ENCODE data around the gene CDHR2. TPM values are rescaled to one million over a fixed set of nuclear protein-coding genes. Genes with fewer than 3 reads are reported as not detected.

The CDHR2 gene
- total RNA-seq, 1 experiment from 2014 or later = 1.2 TPM

DNA sequence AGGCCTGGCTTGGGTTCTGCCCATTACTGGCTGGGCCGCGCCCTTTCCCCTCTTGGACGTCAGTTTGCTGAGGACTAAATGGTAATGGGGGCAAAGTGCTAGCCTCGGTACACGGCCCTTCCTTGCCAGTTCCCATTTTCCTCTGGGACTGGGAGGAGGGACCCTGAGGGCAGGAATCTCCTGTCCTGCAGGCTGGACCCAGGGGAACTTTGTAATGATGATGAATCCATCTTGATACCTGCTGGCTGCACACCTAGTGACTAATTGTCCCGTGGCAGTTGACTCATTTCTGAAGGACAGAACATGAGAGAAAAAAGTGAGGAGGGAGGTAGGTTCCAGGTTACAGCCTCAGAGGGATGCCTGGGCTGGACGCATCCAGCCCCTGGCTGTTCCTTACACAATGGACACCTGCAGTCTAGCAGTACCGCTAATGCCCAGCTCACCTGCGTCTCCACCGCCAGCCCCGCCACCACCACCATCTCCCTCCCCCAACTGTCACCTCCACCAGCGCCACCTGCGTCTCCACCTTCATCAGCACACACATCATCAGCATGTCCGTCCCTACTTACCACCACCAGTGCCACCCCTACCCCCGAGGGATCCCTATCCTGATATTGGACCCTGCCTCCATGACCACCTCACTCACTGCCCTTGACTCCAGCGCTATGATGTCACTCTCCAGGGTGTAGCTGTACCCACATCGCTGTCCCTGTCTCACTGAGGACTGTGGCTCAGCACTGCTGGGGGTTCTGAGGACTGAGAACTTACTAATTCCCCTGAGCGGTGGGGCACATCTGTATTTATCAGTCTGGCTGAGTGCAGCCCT lies 4.3 kb downstream of the CDHR2 start:
- in situ Hi-C loops (cut with HindIII; ENCODE audit: low pct_unique_long_range_greater_than_20kb, low sequenced_read_pairs) = no loop called here
- peak; percentile 86 for DNase-seq (ENCODE audit: low read depth)

DNA sequence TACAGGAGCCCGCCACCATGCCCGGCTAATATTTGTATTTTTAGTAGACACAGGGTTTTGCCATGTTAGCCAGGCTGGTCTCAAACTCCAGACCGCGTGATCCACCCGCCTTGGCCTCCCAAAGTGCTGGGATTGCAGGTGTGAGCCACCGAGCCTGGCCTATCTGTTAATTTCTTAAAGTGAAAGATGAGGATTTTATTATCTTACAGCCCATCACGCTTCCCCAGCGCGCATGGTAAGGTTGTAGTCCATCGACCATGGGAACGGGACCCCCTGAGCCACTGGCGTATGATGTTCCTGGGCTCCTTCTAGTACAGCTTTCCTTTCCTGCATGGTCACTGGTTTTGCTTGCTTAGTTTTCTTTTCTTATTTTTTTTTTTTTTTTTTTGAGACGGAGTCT lies 8.7 kb downstream of the CDHR2 start:
- no peak for DNase-seq (ENCODE audit: low read depth)
- in situ Hi-C loops (cut with HindIII; ENCODE audit: low pct_unique_long_range_greater_than_20kb, low sequenced_read_pairs) = no loop called here

DNA sequence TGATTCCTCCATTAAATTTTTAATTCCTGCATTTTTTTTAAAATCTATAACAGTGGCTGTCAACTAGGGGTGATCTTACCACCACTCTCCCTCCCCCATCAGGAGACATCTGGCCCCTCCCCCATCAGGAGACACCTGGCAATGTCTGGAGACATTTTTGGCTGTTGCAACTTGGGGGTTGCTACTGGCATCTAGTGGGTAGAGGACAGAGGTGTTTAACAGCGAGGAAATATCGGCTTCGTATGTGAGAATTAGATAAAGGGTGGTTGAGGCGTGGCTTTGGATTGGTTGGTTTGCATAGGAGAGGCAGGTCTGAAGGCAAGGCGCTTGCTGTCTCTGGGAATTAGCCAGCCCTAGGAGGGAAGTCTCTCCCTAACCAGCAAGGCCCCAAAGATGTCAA lies 10.5 kb downstream of the CDHR2 start:
- in situ Hi-C loops (cut with HindIII; ENCODE audit: low pct_unique_long_range_greater_than_20kb, low sequenced_read_pairs) = no loop called here
- DNase-seq (ENCODE audit: low read depth) = no peak

DNA sequence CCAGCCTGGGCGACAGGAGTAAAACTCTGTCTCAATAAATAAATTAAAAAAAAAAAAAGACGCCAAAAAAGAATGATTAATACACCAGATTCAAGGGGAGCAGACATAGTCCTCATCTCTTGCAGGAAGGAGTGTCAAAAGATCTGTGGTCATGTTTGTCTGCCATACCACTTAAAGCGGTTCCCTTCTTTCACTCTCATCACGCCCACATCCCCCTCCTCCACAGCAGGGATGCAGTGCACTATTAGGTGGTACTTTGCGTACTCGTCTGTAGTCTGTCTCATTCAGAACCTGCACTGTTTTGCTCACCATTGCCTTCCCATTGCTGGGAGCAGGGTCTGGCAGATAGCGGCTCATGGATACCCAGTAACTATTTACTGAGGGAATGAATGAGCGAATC lies 11.2 kb downstream of the CDHR2 start:
- no peak for DNase-seq (ENCODE audit: low read depth)
- in situ Hi-C loops (cut with HindIII; ENCODE audit: low pct_unique_long_range_greater_than_20kb, low sequenced_read_pairs) = no loop called here

DNA sequence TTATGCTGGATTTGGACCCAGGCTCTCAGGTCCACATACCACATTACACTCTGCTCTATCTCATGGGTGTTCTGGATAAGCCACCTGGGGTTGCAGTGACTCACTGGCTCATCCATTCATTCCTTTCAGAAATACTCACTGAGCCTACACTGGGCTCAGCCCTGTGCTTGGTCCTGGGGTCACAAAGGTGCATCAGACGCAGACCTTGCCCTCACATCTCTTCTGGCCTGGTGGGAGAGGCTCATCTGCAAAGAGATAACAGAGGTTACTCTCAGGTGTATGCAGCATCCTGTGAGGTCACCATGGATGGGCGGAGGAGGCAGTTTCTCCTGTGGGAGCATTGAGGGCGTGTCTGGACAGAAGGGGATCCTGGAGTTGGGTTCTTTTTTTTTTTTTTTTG lies 12.1 kb downstream of the CDHR2 start:
- no peak for DNase-seq (ENCODE audit: low read depth)
- in situ Hi-C loops (cut with HindIII; ENCODE audit: low pct_unique_long_range_greater_than_20kb, low sequenced_read_pairs) = no loop called here

DNA sequence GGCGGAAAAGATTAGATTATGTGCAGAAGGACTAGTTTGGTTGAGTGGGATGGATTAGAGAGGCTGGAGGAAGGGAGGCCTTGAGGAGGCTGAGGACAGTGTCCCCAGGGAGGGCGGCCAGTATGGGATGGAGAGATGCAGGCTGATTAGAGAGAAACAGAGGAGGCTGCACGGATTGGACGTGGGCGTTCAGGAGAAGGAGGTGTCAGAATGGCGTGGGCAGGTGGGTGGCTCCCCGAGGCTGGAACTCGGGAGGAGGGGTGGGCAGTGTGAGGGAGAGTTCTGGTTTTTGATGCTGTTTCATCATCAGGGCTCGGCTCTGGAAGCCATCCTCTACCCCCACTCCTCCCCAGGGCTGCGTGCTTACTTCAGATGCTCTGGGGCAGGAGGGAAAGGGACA lies 13.0 kb downstream of the CDHR2 start:
- in situ Hi-C loops (cut with HindIII; ENCODE audit: low pct_unique_long_range_greater_than_20kb, low sequenced_read_pairs) = no loop called here
- no peak for DNase-seq (ENCODE audit: low read depth)

DNA sequence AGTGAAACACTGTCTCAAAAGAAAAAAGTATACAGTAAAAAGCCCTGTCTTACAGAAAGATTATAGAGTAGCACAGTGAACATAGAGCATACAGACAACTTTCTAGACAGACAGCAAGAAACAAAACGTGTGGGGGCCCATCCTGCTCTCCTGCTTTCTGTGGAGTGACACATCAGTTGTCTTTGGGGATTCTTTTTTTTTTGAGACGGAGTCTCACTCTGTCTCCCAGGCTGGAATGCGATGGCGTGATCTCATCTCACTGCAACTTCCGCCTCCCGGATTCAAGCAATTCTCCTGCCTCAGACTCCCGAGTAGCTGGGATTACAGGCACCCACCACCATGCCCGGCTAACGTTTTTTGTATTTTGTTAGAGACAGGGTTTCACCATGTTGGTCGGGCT lies 14.9 kb downstream of the CDHR2 start:
- in situ Hi-C loops (cut with HindIII; ENCODE audit: low pct_unique_long_range_greater_than_20kb, low sequenced_read_pairs) = no loop called here
- no peak for DNase-seq (ENCODE audit: low read depth)

DNA sequence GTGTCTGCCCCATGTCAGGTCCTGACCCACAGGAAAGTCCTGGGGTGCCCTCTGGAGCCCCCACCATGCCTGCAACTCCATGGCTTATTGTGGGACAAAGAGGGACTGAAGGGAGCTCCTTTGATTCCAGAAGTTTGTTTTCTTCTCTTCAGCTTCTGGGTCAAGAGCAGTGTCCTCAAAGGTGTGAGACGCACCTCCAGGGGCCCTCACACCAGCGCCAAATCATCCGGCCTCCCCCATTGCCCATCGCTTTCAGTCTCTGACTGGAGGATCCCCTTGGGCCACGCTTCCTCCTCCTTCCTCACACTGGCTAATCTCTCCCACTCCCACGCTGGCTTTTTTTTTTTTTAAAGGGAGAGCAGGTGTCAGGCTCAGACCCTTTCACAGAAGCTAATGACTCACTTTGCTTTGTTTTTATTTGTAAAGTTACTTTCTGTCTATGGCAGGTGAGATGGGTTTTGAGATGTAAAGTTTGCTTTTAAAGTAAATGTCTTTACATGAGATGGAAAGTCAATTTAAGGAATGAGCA lies 16.7 kb downstream of the CDHR2 start:
- in situ Hi-C loops (cut with HindIII; ENCODE audit: low pct_unique_long_range_greater_than_20kb, low sequenced_read_pairs) = no loop called here

DNA sequence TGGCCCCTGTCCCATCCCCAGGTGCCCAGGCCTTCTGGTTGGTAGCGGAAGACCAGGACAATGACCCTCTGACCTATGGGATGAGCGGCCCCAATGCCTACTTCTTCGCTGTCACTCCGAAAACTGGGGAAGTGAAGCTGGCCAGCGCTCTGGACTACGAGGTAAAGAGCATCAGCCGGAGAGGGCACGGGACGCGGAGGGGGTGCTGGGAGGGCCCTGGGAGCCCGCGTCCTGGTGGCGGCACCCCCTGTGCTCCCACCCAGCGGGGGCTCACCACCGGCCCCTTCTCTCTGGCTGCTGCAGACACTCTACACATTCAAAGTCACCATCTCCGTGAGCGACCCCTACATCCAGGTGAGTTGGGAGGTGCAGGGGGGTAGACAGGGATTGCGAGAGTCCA lies 19.5 kb downstream of the CDHR2 start:
- no peak for DNase-seq (ENCODE audit: low read depth)
- in situ Hi-C loops (cut with HindIII; ENCODE audit: low pct_unique_long_range_greater_than_20kb, low sequenced_read_pairs) = no loop called here

More for the DNA sequence above, 16.7 kb downstream of the CDHR2 start:
- DNase-seq (ENCODE audit: low read depth) = no peak

DNA sequence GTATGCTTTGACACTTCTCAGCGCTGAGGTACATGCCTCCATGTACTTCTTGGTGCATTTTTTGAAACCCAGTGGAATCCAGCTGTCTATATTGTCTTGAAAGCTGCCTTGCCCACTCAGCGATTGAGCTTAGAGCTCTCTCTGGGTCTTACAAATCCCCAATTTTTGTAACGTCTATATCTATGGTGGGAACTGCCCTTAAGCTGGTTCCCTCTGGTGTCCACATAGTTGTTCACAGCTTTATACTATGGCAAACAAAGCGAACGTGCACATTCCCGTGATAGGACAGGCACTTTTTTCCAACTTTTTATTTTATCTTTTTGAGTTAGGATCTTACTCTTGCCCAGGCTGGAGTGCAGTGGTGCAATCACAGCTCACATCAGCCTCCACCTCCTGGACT lies 20.9 kb downstream of the CDHR2 start:
- DNase-seq (ENCODE audit: low read depth) = no peak
- in situ Hi-C loops (cut with HindIII; ENCODE audit: low pct_unique_long_range_greater_than_20kb, low sequenced_read_pairs) = no loop called here

DNA sequence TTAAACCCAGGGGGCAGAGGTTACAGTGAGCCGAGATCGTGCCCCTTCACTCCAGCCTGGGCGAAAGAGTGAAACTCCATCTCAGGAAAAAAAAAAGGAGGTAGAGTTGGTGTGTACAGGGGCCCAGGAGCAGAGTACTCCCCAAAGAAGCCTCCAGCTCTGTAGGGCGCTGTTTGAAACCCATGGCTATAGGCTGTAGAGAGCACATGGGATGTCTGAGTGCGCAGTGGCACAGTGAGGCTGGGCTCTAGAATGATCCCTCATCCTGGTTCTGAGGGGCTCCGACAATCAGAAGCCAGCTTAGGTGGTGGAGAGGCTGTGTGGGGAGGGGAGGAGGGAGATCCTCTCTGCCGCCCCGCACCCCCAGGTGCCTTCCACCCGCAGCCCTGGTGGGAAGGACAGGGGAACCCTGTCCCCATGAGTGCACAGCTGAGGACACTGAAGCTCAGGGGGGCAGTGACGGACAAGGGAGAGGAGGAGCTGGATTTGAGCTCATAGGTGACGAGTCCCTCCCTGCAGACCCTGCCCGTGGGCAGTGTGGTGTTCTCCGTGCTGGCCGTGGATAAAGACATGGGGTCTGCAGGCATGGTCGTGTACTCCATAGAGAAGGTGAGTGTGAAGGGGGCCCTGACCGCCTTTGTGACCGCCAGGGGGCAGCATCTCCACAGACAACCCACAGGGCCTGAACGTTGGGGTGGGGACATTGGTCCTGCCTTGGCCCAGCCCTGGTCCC lies 24.6 kb downstream of the CDHR2 start:
- in situ Hi-C loops (cut with HindIII; ENCODE audit: low pct_unique_long_range_greater_than_20kb, low sequenced_read_pairs) = no loop called here
- DNase-seq (ENCODE audit: low read depth) = peak; percentile 43

DNA sequence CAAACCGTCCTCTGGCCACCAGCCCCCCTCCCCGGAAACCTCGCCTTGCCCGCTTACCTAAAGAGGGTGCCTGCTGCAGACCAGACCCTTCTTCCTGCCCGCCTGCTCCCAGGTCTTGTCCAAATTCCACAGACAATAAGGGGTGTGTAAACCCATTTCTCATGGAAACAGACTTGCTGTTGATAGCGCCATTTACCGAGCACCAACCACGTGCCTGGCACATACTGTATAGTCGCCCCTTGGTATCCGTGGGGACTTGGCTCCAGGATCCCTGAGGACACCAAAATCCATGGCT lies 25.1 kb downstream of the CDHR2 start:
- in situ Hi-C loops (cut with HindIII; ENCODE audit: low pct_unique_long_range_greater_than_20kb, low sequenced_read_pairs) = no loop called here
- no peak for DNase-seq (ENCODE audit: low read depth)

DNA sequence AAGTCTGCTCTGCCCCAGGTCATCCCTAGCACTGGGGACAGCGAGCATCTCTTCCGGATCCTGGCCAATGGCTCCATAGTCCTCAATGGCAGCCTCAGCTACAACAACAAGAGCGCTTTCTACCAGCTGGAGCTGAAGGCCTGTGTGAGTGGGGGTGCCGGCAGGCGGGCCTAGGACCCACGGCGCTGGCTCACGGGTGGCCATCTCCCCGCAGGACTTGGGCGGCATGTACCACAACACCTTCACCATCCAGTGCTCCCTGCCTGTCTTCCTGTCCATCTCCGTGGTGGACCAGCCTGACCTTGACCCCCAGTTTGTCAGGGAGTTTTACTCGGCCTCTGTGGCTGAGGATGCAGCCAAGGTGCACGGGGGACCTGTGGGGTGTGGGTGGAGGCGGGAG lies 25.9 kb downstream of the CDHR2 start:
- DNase-seq (ENCODE audit: low read depth) = no peak
- in situ Hi-C loops (cut with HindIII; ENCODE audit: low pct_unique_long_range_greater_than_20kb, low sequenced_read_pairs) = no loop called here

DNA sequence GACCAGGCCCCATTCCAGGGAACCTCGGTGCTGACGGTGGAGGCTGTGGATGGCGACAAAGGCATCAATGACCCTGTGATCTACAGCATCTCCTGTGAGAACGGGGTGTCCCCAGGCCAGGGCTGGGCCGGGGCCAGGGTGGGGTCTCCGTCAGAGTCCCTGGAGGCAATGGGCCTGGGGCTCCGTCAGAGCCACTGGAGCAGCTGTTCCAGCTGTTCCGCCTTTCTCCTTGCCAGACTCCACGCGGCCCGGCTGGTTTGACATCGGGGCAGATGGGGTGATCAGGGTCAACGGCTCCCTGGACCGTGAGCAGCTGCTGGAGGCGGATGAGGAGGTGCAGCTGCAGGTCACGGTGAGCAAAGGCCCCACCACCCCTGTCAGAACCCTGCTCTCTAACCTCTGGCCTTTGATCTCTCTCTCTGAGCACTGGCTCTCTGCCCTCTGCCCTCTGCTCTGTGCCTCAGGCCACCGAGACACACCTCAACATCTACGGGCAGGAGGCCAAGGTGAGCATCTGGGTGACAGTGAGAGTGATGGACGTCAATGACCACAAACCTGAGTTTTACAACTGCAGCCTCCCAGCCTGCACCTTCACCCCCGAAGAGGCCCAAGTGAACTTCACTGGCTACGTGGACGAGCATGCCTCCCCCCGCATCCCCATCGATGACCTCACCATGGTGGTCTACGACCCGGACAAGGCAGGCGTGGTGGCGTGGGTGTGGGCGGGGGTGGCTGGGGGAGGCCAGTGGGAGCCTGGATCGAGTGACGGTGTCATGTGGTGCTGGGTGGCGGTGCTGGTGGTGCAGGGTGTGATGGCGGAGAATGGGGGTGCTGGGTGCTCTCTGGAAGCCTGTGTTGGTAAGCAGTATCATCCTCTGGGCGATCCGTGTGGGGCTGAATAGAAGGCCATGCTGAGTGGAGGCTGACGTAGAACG lies 26.6 kb downstream of the CDHR2 start:
- DNase-seq (ENCODE audit: low read depth) = no peak
- in situ Hi-C loops (cut with HindIII; ENCODE audit: low pct_unique_long_range_greater_than_20kb, low sequenced_read_pairs) = no loop called here

DNA sequence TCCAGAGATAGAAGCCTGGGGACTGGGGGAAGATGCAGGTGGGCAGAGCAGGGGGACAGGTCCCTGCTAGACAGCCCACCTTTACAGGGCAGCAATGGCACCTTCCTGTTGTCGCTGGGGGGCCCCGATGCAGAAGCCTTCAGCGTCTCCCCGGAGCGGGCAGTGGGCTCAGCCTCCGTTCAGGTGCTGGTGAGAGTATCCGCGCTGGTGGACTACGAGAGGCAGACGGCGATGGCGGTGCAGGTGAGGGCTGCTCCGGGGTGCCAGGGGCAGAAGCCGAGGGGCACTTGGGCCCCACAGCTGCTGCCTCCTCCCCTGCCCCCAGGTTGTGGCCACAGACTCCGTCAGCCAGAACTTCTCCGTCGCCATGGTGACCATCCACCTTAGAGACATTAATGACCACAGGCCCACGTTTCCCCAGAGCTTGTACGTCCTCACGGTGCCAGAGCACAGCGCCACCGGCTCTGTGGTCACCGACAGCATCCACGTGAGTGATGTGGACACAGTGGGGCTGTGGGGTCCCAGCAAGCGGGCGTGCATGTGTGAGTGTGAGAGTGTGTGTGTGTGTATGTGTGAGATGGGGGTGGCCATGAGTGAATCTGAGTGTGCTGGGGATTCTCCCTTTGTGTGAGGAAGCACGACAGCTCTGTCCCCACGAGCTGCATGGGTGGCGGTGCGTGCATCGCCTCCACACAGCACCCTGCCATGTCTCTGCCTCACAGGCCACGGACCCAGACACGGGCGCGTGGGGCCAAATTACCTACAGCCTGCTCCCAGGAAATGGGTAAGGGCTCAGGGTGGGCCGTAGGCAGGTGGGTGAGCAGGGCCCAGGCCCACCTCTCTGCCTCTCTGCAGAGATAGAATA lies 28.4 kb downstream of the CDHR2 start:
- in situ Hi-C loops (cut with HindIII; ENCODE audit: low pct_unique_long_range_greater_than_20kb, low sequenced_read_pairs) = no loop called here
- DNase-seq (ENCODE audit: low read depth) = no peak

DNA sequence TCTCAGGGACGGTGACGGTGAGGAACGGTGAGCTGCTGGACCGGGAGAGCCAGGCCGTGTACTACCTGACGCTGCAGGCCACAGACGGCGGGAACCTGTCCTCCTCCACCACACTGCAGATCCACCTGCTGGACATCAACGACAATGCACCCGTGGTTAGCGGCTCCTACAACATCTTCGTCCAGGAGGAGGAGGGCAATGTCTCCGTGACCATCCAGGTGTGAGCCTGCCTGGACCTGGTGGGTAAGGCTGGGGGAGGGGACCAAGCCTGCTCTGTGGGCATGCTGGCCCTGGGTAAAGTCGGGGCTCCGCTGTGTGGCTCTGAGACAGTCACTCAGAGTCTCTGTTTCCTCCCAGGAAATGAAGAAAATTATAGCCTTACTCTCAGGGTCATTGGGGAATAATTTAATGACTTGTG lies 29.3 kb downstream of the CDHR2 start:
- in situ Hi-C loops (cut with HindIII; ENCODE audit: low pct_unique_long_range_greater_than_20kb, low sequenced_read_pairs) = no loop called here

DNA sequence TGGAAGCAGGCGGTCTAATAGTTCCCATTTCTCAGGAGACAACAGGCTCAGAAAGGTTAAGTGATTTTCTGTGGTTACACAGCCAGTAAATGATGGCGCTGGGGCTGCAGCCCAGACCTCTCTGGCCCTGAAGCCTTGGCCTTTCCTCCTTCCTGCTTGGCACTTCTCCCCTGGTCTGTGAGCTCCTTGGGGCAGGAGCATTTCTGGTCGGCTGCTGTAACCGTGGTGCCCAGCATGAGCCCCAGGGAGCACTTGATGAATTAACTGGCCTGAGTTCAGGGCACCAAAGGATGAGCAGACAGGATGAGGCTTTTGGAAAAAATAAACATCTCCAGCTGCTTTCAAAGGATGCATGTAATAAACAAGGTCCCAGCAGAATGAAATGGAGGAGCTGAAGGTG lies 30.2 kb downstream of the CDHR2 start:
- in situ Hi-C loops (cut with HindIII; ENCODE audit: low pct_unique_long_range_greater_than_20kb, low sequenced_read_pairs) = no loop called here
- no peak for DNase-seq (ENCODE audit: low read depth)

More for the DNA sequence above, 29.3 kb downstream of the CDHR2 start:
- peak; percentile 28 for DNase-seq (ENCODE audit: low read depth)

DNA sequence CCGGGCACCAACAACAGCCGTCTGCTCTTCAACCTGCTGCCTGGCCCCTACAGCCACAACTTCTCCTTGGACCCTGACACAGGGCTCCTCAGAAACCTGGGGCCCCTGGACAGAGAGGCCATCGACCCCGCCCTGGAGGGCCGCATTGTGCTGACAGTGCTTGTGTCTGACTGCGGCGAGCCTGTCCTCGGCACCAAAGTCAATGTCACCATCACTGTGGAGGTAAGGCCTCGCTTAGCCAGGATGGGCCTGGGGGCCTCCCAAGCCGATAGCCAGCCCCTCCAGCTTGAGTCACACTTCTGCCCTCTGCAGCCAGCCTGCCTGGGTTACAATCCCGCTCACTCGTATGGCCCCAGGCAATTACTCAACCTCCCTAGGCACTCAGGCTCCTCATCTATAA lies 32.2 kb downstream of the CDHR2 start:
- in situ Hi-C loops (cut with HindIII; ENCODE audit: low pct_unique_long_range_greater_than_20kb, low sequenced_read_pairs) = no loop called here
- DNase-seq (ENCODE audit: low read depth) = no peak

All from Caki2 (cell line).